GM12878 (cell line): Measurements from ENCODE around the gene ZNF132. TPM values are rescaled to one million over a fixed set of nuclear protein-coding genes. Genes with fewer than 3 reads are reported as not detected.
A peak's percentile ranks its signal among the peaks of the same experiment; 100 is the strongest.

Source experiments
- BCL3 ChIP-seq: IDR thresholded peaks from 2 replicates; pipeline ENCODE4 v1.6.1; 2011; ENCODE audit warnings: borderline replicate concordance, low read depth, mild to moderate bottlenecking, moderate library complexity, low read length; ENCODE audit not compliant: insufficient read depth, poor library complexity, severe bottlenecking
- ESRRA ChIP-seq: IDR thresholded peaks from 2 replicates; pipeline ENCODE4 v1.6.1; 2012; ENCODE audit warnings: mild to moderate bottlenecking, low read length, improper control_type of control experiment
- FOXM1 ChIP-seq: IDR thresholded peaks from 2 replicates; pipeline ENCODE4 v1.6.1; 2012; ENCODE audit warnings: low read depth, mild to moderate bottlenecking, inconsistent platforms, low read length, moderate library complexity
- HDGF ChIP-seq: fragments of 450-650 bp; IDR thresholded peaks from 2 replicates; pipeline ENCODE4 v1.6.1; 2016; ENCODE audit warnings: antibody characterized with exemption
- HSF1 ChIP-seq: fragments of 150-350 bp; IDR thresholded peaks from 2 replicates; pipeline ENCODE4 v1.6.1; 2014; ENCODE audit warnings: mild to moderate bottlenecking, low read depth, low read length
- NRF1 ChIP-seq: conservative IDR thresholded peaks from 2 replicates; pipeline ENCODE4 v1.6.1; 2011; ENCODE audit warnings: mild to moderate bottlenecking, low read depth, low read length, improper control_type of control experiment
- PKNOX1 ChIP-seq: fragments of 450-650 bp; IDR thresholded peaks from 2 replicates; pipeline ENCODE4 v1.6.1; 2016; ENCODE audit warnings: mild to moderate bottlenecking
- POU2F2 ChIP-seq: IDR thresholded peaks from 3 replicates; pipeline ENCODE4 v1.6.1; 2011; ENCODE audit warnings: low read depth, mild to moderate bottlenecking, low read length, borderline replicate concordance
- PRDM15 ChIP-seq: fragments of 450-650 bp; formaldehyde crosslinking; IDR thresholded peaks from 2 replicates; pipeline ENCODE4 v1.4.0; 2020; ENCODE audit warnings: mild to moderate bottlenecking, moderate library complexity
- RELB ChIP-seq: fragments of 450-650 bp; IDR thresholded peaks from 2 replicates; pipeline ENCODE4 v1.6.1; 2017; ENCODE audit warnings: low read depth, mild to moderate bottlenecking, moderate library complexity
- RUNX3 ChIP-seq: IDR thresholded peaks from 2 replicates; pipeline ENCODE4 v1.6.1; 2012; ENCODE audit warnings: low read length, inconsistent platforms
- SIX5 ChIP-seq: IDR thresholded peaks from 2 replicates; pipeline ENCODE4 v1.6.1; 2011; ENCODE audit warnings: mild to moderate bottlenecking, low read depth, low read length, moderate library complexity; ENCODE audit not compliant: severe bottlenecking
- SUPT20H ChIP-seq: IDR thresholded peaks from 2 replicates; pipeline ENCODE4 v1.6.1; 2011; ENCODE audit warnings: low read depth, mild to moderate bottlenecking, low read length, moderate library complexity, borderline replicate concordance; ENCODE audit not compliant: control insufficient read depth
- SUZ12 ChIP-seq: fragments of 200-600 bp; sonication (generic); IDR thresholded peaks from one replicate; pipeline ENCODE4 v1.6.1; 2018; ENCODE audit warnings: antibody characterized with exemption, mild to moderate bottlenecking; ENCODE audit not compliant: unreplicated experiment
- USF1 ChIP-seq: IDR thresholded peaks from 2 replicates; pipeline ENCODE4 v1.6.1; 2011; ENCODE audit warnings: borderline replicate concordance, low read depth, mild to moderate bottlenecking, moderate library complexity, mixed read lengths, low read length; ENCODE audit not compliant: insufficient read depth; ENCODE audit errors: extremely low read length
- ZNF217 ChIP-seq: fragments of 450-650 bp; IDR thresholded peaks from 2 replicates; pipeline ENCODE4 v1.6.1; 2017; ENCODE audit warnings: antibody characterized with exemption, mild to moderate bottlenecking
- ZZZ3 ChIP-seq: IDR thresholded peaks from 2 replicates; pipeline ENCODE4 v1.6.1; 2011; ENCODE audit warnings: low read depth; ENCODE audit not compliant: control insufficient read depth, insufficient read length
- polyA plus RNA-seq, 11 experiments: library from polyadenylated mRNA; depleted of rRNA in 4 of 11; unstranded in 6 of 11; stranded (reverse) in 5 of 11; fragments of >200 nt; fragmentation: Nextera tagmentation in 4 of 11; fragmentation: Illumina TruSeq in 1 of 11; extraction: Ambion mirVana in 4 of 11; extraction: Trizol in 1 of 11; gene quantifications; 1 replicate in 1 of 11; 2 replicates in 10 of 11; pipeline versions ENCODE4 v1.2.1 to v1.2.3, GENCODE V29; 2011 to 2016; ENCODE audit warnings: inconsistent platforms in 2 of 11, missing spikeins in 2 of 11, low read depth in 1 of 11
- total RNA-seq, 4 experiments: library from RNA; depleted of rRNA in 3 of 4; stranded (reverse); fragments of >200 nt in 3 of 4; fragmentation: Illumina TruSeq in 1 of 4; extraction: Trizol in 1 of 4; gene quantifications; 2 replicates each; pipeline versions ENCODE4 v1.2.1 to v1.2.3, GENCODE V29; 2013 to 2021

The ZNF132 gene
- total and polyA plus RNA-seq, 10 of the 15 experiments (the other 5 are each of a cell fraction or from before 2014, with no cell fraction given), result 0.56 to 4.0 (median 2.3) TPM

- no peak for TF ChIP-seq PRDM15 (CRISPR knock-in tag)
- TF ChIP-seq SIX5, result peak; percentile 84
- TF ChIP-seq NRF1, result no peak
- TF ChIP-seq ZZZ3, result no peak
- TF ChIP-seq BCL3, result no peak
- no peak for TF ChIP-seq FOXM1
- TF ChIP-seq HSF1, result no peak
- peak; percentile 95 for TF ChIP-seq PKNOX1
- no peak for TF ChIP-seq USF1
- TF ChIP-seq RUNX3, result peak; percentile 67
- no peak for TF ChIP-seq ZNF217
- no peak for TF ChIP-seq SUZ12
- no peak for TF ChIP-seq ESRRA
- no peak; the same call in 2 of the 3 replicates for TF ChIP-seq POU2F2
- TF ChIP-seq HDGF, result no peak
- TF ChIP-seq SUPT20H, result no peak
- TF ChIP-seq RELB, result no peak
Measured at GRCh38 chr19:58439576-58440554, at the start of gene ZNF132 (continued).
